AG04450 (cell line): ENCODE measurements around the gene ANKRD50. TPM values are rescaled to one million over a fixed set of nuclear protein-coding genes. Genes with fewer than 3 reads are reported as not detected.

Source experiments
- CTCF ChIA-PET: fragments of 300-600, 350-600 bp; formaldehyde crosslinking; extraction: SDS; loops from one replicate; lab custom pipeline; 2022; ENCODE audit warnings: antibody characterized with exemption, inconsistent platforms; lab: Charles Lee
- POLR2A ChIA-PET: fragments of 350-600 bp; formaldehyde crosslinking; extraction: SDS; loops from one replicate; lab custom pipeline; 2021; ENCODE audit warnings: antibody characterized with exemption, inconsistent platforms; lab: Yijun Ruan, JAX
- DNase-seq: peaks from one replicate; pipeline ENCODE4 v3.0.0-alpha.2; 2011; ENCODE audit warnings: low read depth, low spot score
- H3K27ac ChIP-seq: one replicate; pipeline ENCODE4 v1.5.1; 2012; ENCODE audit warnings: low read depth, low read length, control low read depth
- H3K27me3 ChIP-seq: one replicate; pipeline ENCODE4 v1.6.0; 2012; ENCODE audit warnings: low read length; ENCODE audit not compliant: control insufficient read depth, insufficient read depth
- H3K4me3 ChIP-seq: 2 replicates; pipeline ENCODE4 v1.5.1; 2011; ENCODE audit warnings: mild to moderate bottlenecking, low read depth, low read length, control low read depth
- H3K9me3 ChIP-seq: 2 replicates; pipeline ENCODE4 v1.5.1; 2012; ENCODE audit warnings: low read length; ENCODE audit not compliant: control insufficient read depth, insufficient read depth
- polyA plus RNA-seq: library from polyadenylated mRNA; depleted of rRNA; stranded (reverse); fragments of >200 nt; gene quantifications from 2 replicates; pipeline ENCODE4 v1.2.3, GENCODE V29; 2011
- TF ChIP-seq, protein P1 (sequence below): IDR thresholded peaks from 2 replicates; pipeline ENCODE4 v1.5.1; 2011; ENCODE audit warnings: low read depth, low read length, control low read depth, inconsistent platforms

The ANKRD50 gene
- polyA plus RNA-seq, 1 experiment = 21.2 TPM

DNA sequence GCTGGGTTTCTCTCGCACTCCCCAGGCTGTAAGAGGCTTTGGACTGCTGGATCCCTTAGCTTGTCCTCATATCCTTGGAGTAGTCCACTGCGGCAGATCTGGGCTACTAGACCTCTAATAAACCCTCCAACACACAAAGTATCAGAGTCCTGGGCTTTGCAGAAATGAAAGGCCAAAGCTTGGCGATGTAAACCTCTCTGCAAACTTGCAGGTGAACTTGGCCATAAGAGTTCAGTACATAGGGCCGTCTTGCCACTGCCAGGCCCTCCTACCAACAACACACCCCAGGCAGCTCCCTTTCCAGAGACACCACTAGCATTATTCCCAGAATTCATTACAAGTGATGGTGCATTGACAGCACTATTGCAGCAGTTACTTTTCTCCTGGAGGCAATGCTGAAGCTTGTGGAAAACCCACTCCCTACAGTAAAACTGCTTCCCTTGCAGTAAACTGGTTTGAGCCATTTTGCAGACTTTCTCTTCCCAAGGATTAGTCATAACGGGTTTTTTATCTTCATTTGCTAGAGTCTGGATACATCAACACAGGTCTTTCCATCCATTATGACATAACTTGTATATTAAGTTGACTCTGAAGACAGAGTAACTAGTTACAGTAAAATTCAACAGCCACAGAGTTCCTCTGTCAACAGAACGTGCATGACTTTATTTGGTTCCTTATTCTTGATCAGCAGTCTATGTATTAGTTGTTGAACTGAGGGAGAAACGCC, 2.4 kb downstream of the ANKRD50 start:
- TF ChIP-seq, protein P1, sequence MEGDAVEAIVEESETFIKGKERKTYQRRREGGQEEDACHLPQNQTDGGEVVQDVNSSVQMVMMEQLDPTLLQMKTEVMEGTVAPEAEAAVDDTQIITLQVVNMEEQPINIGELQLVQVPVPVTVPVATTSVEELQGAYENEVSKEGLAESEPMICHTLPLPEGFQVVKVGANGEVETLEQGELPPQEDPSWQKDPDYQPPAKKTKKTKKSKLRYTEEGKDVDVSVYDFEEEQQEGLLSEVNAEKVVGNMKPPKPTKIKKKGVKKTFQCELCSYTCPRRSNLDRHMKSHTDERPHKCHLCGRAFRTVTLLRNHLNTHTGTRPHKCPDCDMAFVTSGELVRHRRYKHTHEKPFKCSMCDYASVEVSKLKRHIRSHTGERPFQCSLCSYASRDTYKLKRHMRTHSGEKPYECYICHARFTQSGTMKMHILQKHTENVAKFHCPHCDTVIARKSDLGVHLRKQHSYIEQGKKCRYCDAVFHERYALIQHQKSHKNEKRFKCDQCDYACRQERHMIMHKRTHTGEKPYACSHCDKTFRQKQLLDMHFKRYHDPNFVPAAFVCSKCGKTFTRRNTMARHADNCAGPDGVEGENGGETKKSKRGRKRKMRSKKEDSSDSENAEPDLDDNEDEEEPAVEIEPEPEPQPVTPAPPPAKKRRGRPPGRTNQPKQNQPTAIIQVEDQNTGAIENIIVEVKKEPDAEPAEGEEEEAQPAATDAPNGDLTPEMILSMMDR = no peak
- H3K27ac ChIP-seq = no peak overlapping the region
- ChIA-PET CTCF (interaction anchor here (0.8 to 1.6 kb wide), 2 partner anchors 376 kb away, joined by 4 to 12 read pairs; no protein-coding TSS in a partner anchor), POLR2A (no interaction called here)
- no peak for DNase-seq
- H3K27me3 ChIP-seq = no peaks in the 10 kb centered on the region
- peak overlapping the region; percentile 87 for H3K4me3 ChIP-seq
- H3K9me3 ChIP-seq = no peaks in the 10 kb centered on the region; the same call in 1 of the 2 replicates

DNA sequence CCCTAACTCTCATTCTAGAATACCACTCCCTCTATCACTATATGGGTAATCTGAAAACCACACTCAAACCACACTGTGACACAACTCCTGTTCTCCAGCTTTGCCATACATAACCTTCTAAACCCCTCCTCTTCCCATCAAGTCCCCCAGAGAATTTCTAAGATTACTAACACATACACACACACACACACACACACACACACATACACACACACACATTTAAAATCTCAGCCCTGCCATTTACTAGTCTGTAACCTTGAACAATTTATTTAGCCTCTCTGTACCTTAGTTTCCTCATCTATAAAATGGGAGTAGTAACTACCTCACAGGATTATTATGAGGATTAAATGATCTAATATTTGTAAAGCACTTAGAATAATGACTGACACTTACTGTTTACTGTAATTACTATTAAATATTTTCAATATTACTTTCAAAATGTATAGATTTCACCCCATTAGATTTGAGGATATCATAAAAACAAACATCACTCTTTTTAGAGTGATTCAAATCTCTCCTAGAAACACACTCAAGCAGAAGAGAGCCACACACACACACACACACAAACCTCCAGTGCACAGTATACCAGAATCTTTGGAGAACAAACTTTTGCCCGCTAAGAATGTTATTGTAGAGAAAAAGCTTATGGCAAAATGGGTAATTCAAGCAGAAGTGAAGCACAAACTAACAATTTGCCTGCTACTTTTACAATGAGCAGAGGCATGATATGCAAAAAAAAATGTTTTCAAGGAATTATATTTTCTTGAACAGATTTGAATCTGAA, 3.8 kb downstream of the ANKRD50 start:
- DNase-seq = no peak
- no peaks in the 10 kb centered on the region; the same call in 1 of the 2 replicates for H3K9me3 ChIP-seq
- H3K27me3 ChIP-seq = no peaks in the 10 kb centered on the region
- peak overlapping the region; percentile 87 for H3K4me3 ChIP-seq
- ChIA-PET CTCF (no interaction called here), POLR2A (no interaction called here)
- no peak overlapping the region for H3K27ac ChIP-seq
- TF ChIP-seq, protein P1 = no peak

DNA sequence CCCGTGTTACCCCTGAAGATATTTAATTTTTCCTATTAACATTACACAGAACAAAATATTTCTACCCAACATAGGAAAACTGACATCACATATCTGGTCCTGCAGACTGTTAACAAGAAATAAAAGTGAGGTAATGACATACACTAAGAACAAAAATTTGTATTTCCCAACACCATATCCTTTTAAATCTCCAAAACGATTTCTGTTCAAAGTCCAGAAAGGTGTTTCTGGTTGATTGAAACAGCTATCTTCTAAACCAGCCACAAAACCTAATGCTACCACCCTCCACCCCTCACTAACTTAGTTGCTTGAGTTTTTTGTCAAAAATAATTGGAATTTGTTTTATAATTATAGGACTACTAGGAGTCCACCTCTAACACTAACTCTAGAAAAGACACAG, 7.1 kb downstream of the ANKRD50 start:
- ChIA-PET POLR2A (no interaction called here), CTCF (no interaction called here)
- H3K9me3 ChIP-seq = no peaks in the 10 kb centered on the region
- no peak for DNase-seq
- TF ChIP-seq, protein P1 = no peak
- no peak overlapping the region for H3K4me3 ChIP-seq
- H3K27ac ChIP-seq = no peak overlapping the region
- H3K27me3 ChIP-seq = no peaks in the 10 kb centered on the region

DNA sequence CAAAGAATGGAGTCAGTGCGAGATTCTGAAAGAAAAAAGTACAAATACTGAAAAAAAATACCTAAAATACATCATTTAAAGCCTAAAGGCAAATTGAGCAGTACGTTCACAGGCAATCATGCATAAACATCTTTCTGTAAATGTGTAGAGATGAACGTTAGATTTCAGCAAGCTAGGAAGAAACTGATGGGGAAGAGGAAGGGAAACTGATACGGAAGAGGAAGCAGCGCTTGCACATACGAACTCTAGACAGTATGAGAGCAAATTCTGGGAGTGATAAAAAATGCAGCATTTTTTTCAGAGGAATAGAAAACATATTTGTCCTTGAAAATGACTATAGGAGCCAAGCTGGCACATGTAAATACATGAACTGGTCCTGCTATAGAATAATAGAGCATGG, 9.4 kb downstream of the ANKRD50 start:
- no peak for DNase-seq
- Histone ChIP-seq H3K27ac (no peak overlapping the region), H3K9me3 (no peaks in the 10 kb centered on the region), H3K27me3 (no peaks in the 10 kb centered on the region), H3K4me3 (no peak overlapping the region)
- ChIA-PET POLR2A (no interaction called here), CTCF (no interaction called here)
- TF ChIP-seq, protein P1 = no peak

DNA sequence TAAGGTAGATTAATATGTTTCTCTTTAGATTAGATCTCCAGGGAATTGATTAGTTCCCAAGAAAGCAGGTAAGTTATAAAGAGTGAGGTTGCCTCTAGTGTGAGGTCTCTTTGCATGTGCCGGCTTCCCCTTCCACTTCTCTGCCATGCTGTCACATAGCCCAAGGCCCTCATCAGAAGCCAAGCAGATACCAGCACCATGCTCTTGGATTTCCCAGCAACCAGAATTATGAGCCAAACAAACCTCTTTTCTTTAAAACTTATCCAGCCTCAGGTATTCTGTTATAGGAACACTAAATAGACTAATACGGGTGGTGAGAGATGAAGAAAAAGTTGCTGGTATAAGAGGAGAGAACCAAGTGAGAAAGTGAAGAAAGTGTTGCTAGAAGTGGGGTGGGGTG, 15.1 kb downstream of the ANKRD50 start:
- CTCF ChIA-PET = interaction anchor here (1.0 kb wide), 1 partner anchor 9 kb away, joined by 4 read pairs; no protein-coding TSS in a partner anchor

More for the DNA sequence above, 15.1 kb downstream of the ANKRD50 start:
- TF ChIP-seq, protein P1 = no peak
- POLR2A ChIA-PET = no interaction called here
- H3K9me3 ChIP-seq = no peaks in the 10 kb centered on the region
- no peak overlapping the region for H3K4me3 ChIP-seq
- no peaks in the 10 kb centered on the region for H3K27me3 ChIP-seq
- no peak for DNase-seq
- H3K27ac ChIP-seq = no peak overlapping the region
